Lung (tissue), 12 donors: ENCODE data around the gene ITPR1. TPM values are rescaled to one million over a fixed set of nuclear protein-coding genes. Genes with fewer than 3 reads are reported as not detected.
A peak's percentile ranks its signal among the peaks of the same experiment; 100 is the strongest.

ENCODE experiments used
- ATAC-seq: fragments of 200-7000 bp; cut with Tn5 transposase; one replicate; pipeline ENCODE4 v1.9.1; 2020; ENCODE audit warnings: moderate number of reproducible peaks; ENCODE audit not compliant: insufficient read depth, low FRiP score
- DNase-seq, 3 donors: peaks; one replicate each; pipeline ENCODE4 v3.0.0-alpha.2; 2013 to 2017
- H3K27ac ChIP-seq, 2 donors: one replicate each; pipeline ENCODE4 v1.5.1; 2013; ENCODE audit warnings: mild to moderate bottlenecking in 2 of 2, moderate library complexity in 2 of 2, control low read depth in 1 of 2, inconsistent platforms in 1 of 2, low read depth in 1 of 2, low read length in 1 of 2
- H3K27me3 ChIP-seq, 3 donors: one replicate each; pipeline ENCODE4 v1.5.1; 2013; ENCODE audit warnings: low read length in 2 of 3; ENCODE audit not compliant: control insufficient read depth in 3 of 3, insufficient read depth in 3 of 3
- H3K36me3 ChIP-seq, 4 donors: one replicate each; pipeline ENCODE4 v1.5.1; 2013; ENCODE audit warnings: low read length in 4 of 4, mild to moderate bottlenecking in 1 of 4, moderate library complexity in 1 of 4; ENCODE audit not compliant: control insufficient read depth in 4 of 4, insufficient read depth in 4 of 4
- H3K4me1 ChIP-seq, 5 donors: one replicate each; pipeline ENCODE4 v1.5.1; 2013; ENCODE audit warnings: low read length in 5 of 5, mild to moderate bottlenecking in 2 of 5, moderate library complexity in 1 of 5; ENCODE audit not compliant: control insufficient read depth in 5 of 5, insufficient read depth in 5 of 5
- H3K4me3 ChIP-seq: one replicate; pipeline ENCODE4 v1.5.1; 2013; ENCODE audit warnings: mild to moderate bottlenecking, control low read depth, moderate library complexity
- H3K9ac ChIP-seq, 2 donors: one replicate each; pipeline ENCODE4 v1.5.1; 2013; ENCODE audit warnings: low read length in 2 of 2, control low read depth in 1 of 2; ENCODE audit not compliant: insufficient read depth in 1 of 2
- H3K9me3 ChIP-seq, 4 donors: one replicate each; pipeline ENCODE4 v1.5.1; 2013; ENCODE audit warnings: low read length in 3 of 4, mild to moderate bottlenecking in 1 of 4, moderate library complexity in 1 of 4; ENCODE audit not compliant: control insufficient read depth in 4 of 4, insufficient read depth in 3 of 4
- CTCF ChIP-seq: IDR thresholded peaks from 2 replicates; pipeline ENCODE4 v1.5.1; 2012; ENCODE audit warnings: mild to moderate bottlenecking; ENCODE audit errors: control extremely low read depth, extremely low read depth
- WGBS, 2 donors: extraction: QIAGEN DNeasy Blood & Tissue Kit; methylation state at CpG; one replicate each; pipeline ENCODE4 v1.1.7; 2013; 5-methylcytosine and 5-hydroxymethylcytosine counted together
- polyA plus RNA-seq, 2 donors: library from polyadenylated mRNA; stranded (reverse); fragments of 200-250 nt; gene quantifications; one replicate each; pipeline ENCODE4 v1.2.1, GENCODE V29; 2013
- total RNA-seq, 2 donors: library from RNA; depleted of rRNA in 1 of 2; stranded (reverse); fragments of >200 nt in 1 of 2; gene quantifications; one replicate each; pipeline ENCODE4 v1.2.1, GENCODE V29; 2014 to 2021
- donor health status: control.
- donor health status: control.
- donor health status: Bipolar disorder and iron deficiency.
- donor health status: healthy.
- donor health status: DM: yes; HTN: yes; CAD: no.

Gene ITPR1
- total and polyA plus RNA-seq, 4 donors, result 12.4 to 152 (median 44.1) TPM

GRCh38 chr3:4546346-4547178 is 53.4 kb downstream of the ITPR1 start:
- 61 to 64% methylated on average over 9 of the region's 9 CpGs for WGBS, 2 donors
- no peaks in the 10 kb centered on the region for H3K9me3 ChIP-seq
- no peak overlapping the region for H3K9ac ChIP-seq
- peak overlapping the region in 1 of 2 donors; percentile 12 for H3K27ac ChIP-seq
- H3K4me3 ChIP-seq, result no peak overlapping the region
- TF ChIP-seq CTCF, result no peak
- no peaks in the 10 kb centered on the region for H3K27me3 ChIP-seq
- DNase-seq (peak in 1 of 3 donors; percentile 17), ATAC-seq (no peak)
- H3K36me3 ChIP-seq, result no peaks in the 10 kb centered on the region
- peaks cover 3 to 48% (median 30%) of the 10 kb centered on the region in 5 donors for H3K4me1 ChIP-seq

GRCh38 chr3:4547799-4548198 is 54.7 kb downstream of the ITPR1 start:
- TF ChIP-seq CTCF, result no peak
- Histone ChIP-seq H3K4me3 (no peak overlapping the region), H3K36me3 (no peaks in the 10 kb centered on the region), H3K27ac (no peak overlapping the region), H3K9me3 (no peaks in the 10 kb centered on the region), H3K27me3 (no peaks in the 10 kb centered on the region), H3K9ac (no peak overlapping the region), H3K4me1 (peaks cover 4 to 61% (median 39%) of the 10 kb centered on the region in 5 donors)
- 69 to 86% methylated on average over 4 of the region's 4 CpGs for WGBS, 2 donors
- ATAC-seq (peak; percentile 67), DNase-seq (peak in 2 of 3 donors; percentile 34 to 35)

- peak overlapping the region in 1 of 2 donors; percentile 32 for H3K9ac ChIP-seq
- H3K9me3 ChIP-seq, result no peaks in the 10 kb centered on the region
- DNase-seq (peak; percentile 45 to 67 (median 46)), ATAC-seq (no peak)
- H3K27ac ChIP-seq, result no peak overlapping the region
- TF ChIP-seq CTCF, result no peak
- no peaks in the 10 kb centered on the region for H3K27me3 ChIP-seq
- H3K36me3 ChIP-seq, result no peaks in the 10 kb centered on the region
- no peak overlapping the region for H3K4me3 ChIP-seq
- peaks cover 4 to 66% (median 39%) of the 10 kb centered on the region in 5 donors for H3K4me1 ChIP-seq
- WGBS, 2 donors, result 61 to 75% methylated on average over 4 of the region's 4 CpGs
Observed at GRCh38 chr3:4548356-4548755, 55.2 kb downstream of the ITPR1 start.
